H1 (cell line): ENCODE measurements around the gene TNIK. TPM values are rescaled to one million over a fixed set of nuclear protein-coding genes. Genes with fewer than 3 reads are reported as not detected.

Experiments used
- CTCF ChIA-PET: fragments of 300-600 bp; sonication (Branson Sonifier 250); formaldehyde crosslinking; loops from one replicate; lab custom pipeline; 2021; ENCODE audit not compliant: partially characterized antibody; lab: Charles Lee
- POLR2A ChIA-PET: fragments of 300-600 bp; sonication (Branson Sonifier 250); formaldehyde crosslinking; loops from one replicate; lab custom pipeline; 2021; ENCODE audit warnings: inconsistent platforms; ENCODE audit not compliant: partially characterized antibody; lab: Charles Lee
- DNase-seq, 2 experiments: peaks; one replicate each; pipeline versions ENCODE4 v3.0.0 to v3.0.0-alpha.2; 2010 to 2022; ENCODE audit warnings: low spot score in 2 of 2, low read depth in 1 of 2, mixed read lengths in 1 of 2
- FAIRE-seq: peaks from 2 replicates; lab custom pipeline; 2011; peaks lifted over from hg19 to GRCh38; lab: Jason Lieb, UNC
- H2AFZ ChIP-seq: 2 replicates; pipeline ENCODE4 v1.8.1; 2012; ENCODE audit warnings: low read length, inconsistent platforms
- H2AK5ac ChIP-seq: 2 replicates; pipeline ENCODE4 v1.6.1; 2013; ENCODE audit warnings: low read depth, low read length
- H2BK120ac ChIP-seq: replicated peaks from 2 replicates; pipeline ENCODE3; 2013; ENCODE audit warnings: low read depth, low read length, inconsistent platforms
- H2BK12ac ChIP-seq: 2 replicates; pipeline ENCODE4 v1.6.1; 2013; ENCODE audit warnings: low read depth, low read length
- H2BK15ac ChIP-seq: 2 replicates; pipeline ENCODE4 v1.6.1; 2013; ENCODE audit warnings: low read length
- H2BK20ac ChIP-seq: 2 replicates; pipeline ENCODE4 v1.6.1; 2013; ENCODE audit warnings: low read length
- H2BK5ac ChIP-seq: 2 replicates; pipeline ENCODE4 v1.6.1; 2013; ENCODE audit warnings: low read depth, low read length
- H3K14ac ChIP-seq: 2 replicates; pipeline ENCODE4 v1.6.1; 2013; ENCODE audit warnings: inconsistent platforms; ENCODE audit not compliant: insufficient read length
- H3K18ac ChIP-seq: 2 replicates; pipeline ENCODE4 v1.6.1; 2013; ENCODE audit warnings: low read length; ENCODE audit errors: extremely low read depth
- H3K23ac ChIP-seq: 2 replicates; pipeline ENCODE4 v1.6.1; 2013; ENCODE audit warnings: inconsistent platforms; ENCODE audit not compliant: insufficient read length
- H3K23me2 ChIP-seq: 2 replicates; pipeline ENCODE4 v1.6.1; 2013; ENCODE audit warnings: low read depth, low read length
- H3K27ac ChIP-seq: 2 replicates; pipeline ENCODE4 v1.6.1; 2011; ENCODE audit warnings: low read depth, low read length, inconsistent platforms
- H3K27me3 ChIP-seq, 4 experiments: replicated peaks in 1 of 4; 1 replicate in 1 of 4; 2 replicates in 3 of 4; pipeline versions ENCODE4 v1.6.1 to v1.8.1; 2011 to 2013; ENCODE audit warnings: low read length in 3 of 4, mild to moderate bottlenecking in 3 of 4, inconsistent platforms in 2 of 4, mixed read lengths in 2 of 4, moderate library complexity in 1 of 4; ENCODE audit not compliant: control insufficient read depth in 3 of 4, insufficient read depth in 3 of 4; ENCODE audit errors: extremely low read depth in 1 of 4
- H3K36me3 ChIP-seq, 4 experiments: 2 replicates each; pipeline versions ENCODE4 v1.6.1 to v1.8.1; 2011 to 2013; ENCODE audit warnings: mild to moderate bottlenecking in 4 of 4, low read length in 3 of 4, moderate library complexity in 2 of 4, control low read depth in 1 of 4, inconsistent platforms in 1 of 4; ENCODE audit not compliant: insufficient read depth in 4 of 4, control insufficient read depth in 2 of 4
- H3K4ac ChIP-seq: replicated peaks from 2 replicates; pipeline ENCODE3; 2013; ENCODE audit warnings: low read length, low read depth, mixed read lengths, inconsistent platforms; ENCODE audit not compliant: insufficient read length
- H3K4me1 ChIP-seq, 4 experiments: replicated peaks in 1 of 4; 1 replicate in 1 of 4; 2 replicates in 3 of 4; pipeline versions ENCODE4 v1.6.1 to v1.8.1; 2011 to 2013; ENCODE audit warnings: low read length in 3 of 4, inconsistent platforms in 2 of 4, mixed read lengths in 1 of 4; ENCODE audit not compliant: insufficient read depth in 4 of 4, control insufficient read depth in 3 of 4
- H3K4me2 ChIP-seq, 2 experiments: 2 replicates each; pipeline versions ENCODE4 v1.6.1 to v1.8.1; 2011 to 2013; ENCODE audit warnings: low read depth in 2 of 2, low read length in 2 of 2, control low read depth in 1 of 2, inconsistent platforms in 1 of 2, mild to moderate bottlenecking in 1 of 2; ENCODE audit not compliant: insufficient read depth in 1 of 2
- H3K4me3 ChIP-seq, 4 experiments: fragments of 200-600, 300-600 bp in 1 of 4; sonication (generic), shearing (Covaris generic), sonication (Bioruptor Twin) in 1 of 4; 2 replicates each; pipeline versions ENCODE4 v1.5.1 to v1.8.1; 2011 to 2016; ENCODE audit warnings: low read length in 4 of 4, low read depth in 3 of 4, control low read depth in 2 of 4, inconsistent platforms in 2 of 4, mild to moderate bottlenecking in 2 of 4, mixed read lengths in 1 of 4, moderate library complexity in 1 of 4; ENCODE audit not compliant: insufficient read depth in 2 of 4; ENCODE audit errors: extremely low read depth in 1 of 4
- H3K56ac ChIP-seq: replicated peaks from 2 replicates; pipeline ENCODE3; 2013; ENCODE audit warnings: low read depth, mild to moderate bottlenecking, mixed read lengths, low read length, inconsistent platforms; ENCODE audit not compliant: insufficient read length
- H3K79me1 ChIP-seq: 2 replicates; pipeline ENCODE4 v1.6.1; 2013; ENCODE audit warnings: low read depth, low read length, control low read depth
- H3K79me2 ChIP-seq, 2 experiments: 2 replicates each; pipeline versions ENCODE4 v1.6.1 to v1.8.1; 2012 to 2013; ENCODE audit warnings: low read length in 2 of 2, mild to moderate bottlenecking in 2 of 2, inconsistent platforms in 1 of 2; ENCODE audit not compliant: insufficient read depth in 2 of 2, control insufficient read depth in 1 of 2
- H3K9ac ChIP-seq, 4 experiments: replicated peaks in 1 of 4; 1 replicate in 1 of 4; 2 replicates in 3 of 4; pipeline versions ENCODE4 v1.6.1 to v1.8.1; 2011 to 2013; ENCODE audit warnings: low read depth in 3 of 4, low read length in 3 of 4, control low read depth in 2 of 4, mild to moderate bottlenecking in 2 of 4, moderate library complexity in 2 of 4, inconsistent platforms in 1 of 4; ENCODE audit errors: extremely low read depth in 1 of 4
- H3K9me3 ChIP-seq, 2 experiments: 2 replicates each; pipeline versions ENCODE4 v1.6.1 to v1.8.1; 2012 to 2013; ENCODE audit warnings: mild to moderate bottlenecking in 2 of 2, moderate library complexity in 2 of 2, control low read depth in 1 of 2, inconsistent platforms in 1 of 2, low read depth in 1 of 2, low read length in 1 of 2, mixed read lengths in 1 of 2; ENCODE audit not compliant: insufficient read depth in 2 of 2
- H4K20me1 ChIP-seq, 2 experiments: replicated peaks in 1 of 2; 2 replicates each; pipeline versions ENCODE3 to v1.8.1; 2011 to 2013; ENCODE audit warnings: inconsistent platforms in 2 of 2, low read length in 2 of 2, mild to moderate bottlenecking in 1 of 2; ENCODE audit not compliant: insufficient read depth in 2 of 2, control insufficient read depth in 1 of 2
- H4K5ac ChIP-seq: 2 replicates; pipeline ENCODE4 v1.6.1; 2013; ENCODE audit warnings: low read length, low read depth, mixed read lengths, inconsistent platforms; ENCODE audit not compliant: insufficient read length
- H4K8ac ChIP-seq: 2 replicates; pipeline ENCODE4 v1.8.0; 2013; ENCODE audit warnings: mild to moderate bottlenecking, moderate library complexity, low read length, inconsistent platforms; ENCODE audit not compliant: insufficient read depth; ENCODE audit errors: extremely low read depth
- H4K91ac ChIP-seq: replicated peaks from 2 replicates; pipeline ENCODE3; 2013; ENCODE audit warnings: low read length, mixed read lengths, inconsistent platforms; ENCODE audit not compliant: insufficient read length
- ATF3 ChIP-seq: IDR thresholded peaks from 2 replicates; pipeline ENCODE4 v1.6.1; 2011; ENCODE audit warnings: low read depth, mild to moderate bottlenecking, low read length; ENCODE audit not compliant: insufficient read depth
- BACH1 ChIP-seq: IDR thresholded peaks from 2 replicates; pipeline ENCODE4 v1.6.1; 2012; ENCODE audit warnings: low read length, improper control_type of control experiment
- CREB1 ChIP-seq: IDR thresholded peaks from 2 replicates; pipeline ENCODE4 v1.6.1; 2012; ENCODE audit warnings: inconsistent platforms
- CTCF ChIP-seq, 3 experiments: IDR thresholded peaks; 1 replicate in 2 of 3; 2 replicates in 1 of 3; pipeline versions ENCODE4 v1.5.1 to v1.6.1; 2011; ENCODE audit warnings: low read length in 3 of 3, mild to moderate bottlenecking in 3 of 3, inconsistent platforms in 2 of 3, low read depth in 1 of 3, moderate library complexity in 1 of 3; ENCODE audit not compliant: insufficient read depth in 1 of 3; ENCODE audit errors: control extremely low read depth in 1 of 3
- E2F6 ChIP-seq: IDR thresholded peaks from 2 replicates; pipeline ENCODE4 v1.6.1; 2012; ENCODE audit warnings: inconsistent platforms
- RXRA ChIP-seq: IDR thresholded peaks from 2 replicates; pipeline ENCODE4 v1.6.1; 2011; ENCODE audit warnings: low read depth, mild to moderate bottlenecking, low read length, moderate library complexity; ENCODE audit not compliant: insufficient read depth
- SP2 ChIP-seq: IDR thresholded peaks from 2 replicates; pipeline ENCODE4 v1.6.1; 2012; ENCODE audit warnings: mild to moderate bottlenecking, low read length, inconsistent platforms
- USF2 ChIP-seq: IDR thresholded peaks from 2 replicates; pipeline ENCODE4 v1.6.1; 2011; ENCODE audit warnings: low read length, improper control_type of control experiment
- YY1 ChIP-seq: IDR thresholded peaks from 2 replicates; pipeline ENCODE4 v1.6.1; 2011; ENCODE audit warnings: low read depth, mild to moderate bottlenecking, low read length
- WGBS, 2 experiments: shearing (Covaris generic) in 1 of 2; methylation state at CpG; one replicate each; pipeline versions ENCODE4 v1.1.6 to v1.1.7; 2013 to 2015; ENCODE audit warnings: low lambda C conversion rate in 2 of 2, mixed read lengths in 2 of 2, inconsistent platforms in 1 of 2, low coverage in 1 of 2, missing lambda C conversion rate in 1 of 2; ENCODE audit not compliant: insufficient replicate concordance in 2 of 2, insufficient coverage in 1 of 2, insufficient read length in 1 of 2; ENCODE audit errors: extremely low coverage in 1 of 2, missing lambda C conversion rate in 1 of 2; 5-methylcytosine and 5-hydroxymethylcytosine counted together
- polyA plus RNA-seq, 7 experiments: library from polyadenylated mRNA; depleted of rRNA in 3 of 7; stranded (reverse) in 5 of 7; unstranded in 2 of 7; fragments of >200 nt in 5 of 7; fragments of 200-250 nt in 2 of 7; gene quantifications; 1 replicate in 5 of 7; 2 replicates in 1 of 7; 4 replicates in 1 of 7; pipeline versions ENCODE4 v1.2.1 to v1.2.3, GENCODE V29; 2011 to 2013; ENCODE audit warnings: missing spikeins in 2 of 7, mixed read lengths in 2 of 7
- total RNA-seq: library from RNA; stranded (reverse); fragmentation: NEBNext Ultra II Directional; extraction: Animal tissue kit (Norgen Biotek cat#: 25700); gene quantifications from 2 replicates; pipeline ENCODE4 v1.2.1, GENCODE V29; 2021

The TNIK gene
- total and polyA plus RNA-seq, 2 of the 8 experiments (the other 6 are each of a cell fraction or from before 2014, with no cell fraction given), result 7.4 to 42.0 TPM

GRCh38 chr3:171506743-171507319 is 46.6 kb upstream of the TNIK start:
- H3K36me3 ChIP-seq, result no peaks in the 10 kb centered on the region
- no peak overlapping the region for H2BK12ac ChIP-seq
- CTCF ChIA-PET, result no interaction called here
- H2BK120ac ChIP-seq, result no peak overlapping the region
- H4K5ac ChIP-seq, result no peak overlapping the region
- no peak for FAIRE-seq
- H3K27me3 ChIP-seq, result no peaks in the 10 kb centered on the region
- H2BK15ac ChIP-seq, result no peak overlapping the region
- H4K20me1 ChIP-seq, result no peaks in the 10 kb centered on the region
- no peaks in the 10 kb centered on the region for H3K4me1 ChIP-seq
- no peaks in the 10 kb centered on the region for H3K79me1 ChIP-seq
- H4K91ac ChIP-seq, result no peak overlapping the region
- H3K23me2 ChIP-seq, result no peaks in the 10 kb centered on the region
- POLR2A ChIA-PET, result no interaction called here
- H3K9ac ChIP-seq, result no peak overlapping the region
- no peak overlapping the region for H3K14ac ChIP-seq
- H3K9me3 ChIP-seq, result no peaks in the 10 kb centered on the region
- no peak overlapping the region for H3K23ac ChIP-seq
- H3K18ac ChIP-seq, result no peak overlapping the region
- no peak overlapping the region for H3K27ac ChIP-seq
- H3K4me3 ChIP-seq, result no peak overlapping the region
- no peak overlapping the region for H3K4me2 ChIP-seq
- no peak overlapping the region for H3K4ac ChIP-seq
- H4K8ac ChIP-seq, result no peak overlapping the region
- WGBS, 2 experiments, result 91% methylated on average over 5 of the region's 5 CpGs; no CpG with 5 or more reads in 1 of the 2 experiments
- H3K79me2 ChIP-seq, result no peaks in the 10 kb centered on the region
- H3K56ac ChIP-seq, result no peak overlapping the region
- H2BK20ac ChIP-seq, result no peak overlapping the region
- DNase-seq, result no peak
- H2AFZ ChIP-seq, result no peak overlapping the region
- H2AK5ac ChIP-seq, result no peak overlapping the region
- no peak overlapping the region for H2BK5ac ChIP-seq
- no peak for TF ChIP-seq BACH1
- no peak for TF ChIP-seq SP2
- TF ChIP-seq ATF3, result no peak
- no peak for TF ChIP-seq USF2
- TF ChIP-seq CREB1, result no peak
- TF ChIP-seq CTCF (IDR thresholded peaks at IDR 0.05; ENCODE audit: control extremely low read depth in 1 of 3, insufficient read depth in 1 of 3, low read depth in 1 of 3, low read length in 3 of 3), result no peak
- no peak for TF ChIP-seq YY1
- no peak for TF ChIP-seq RXRA
- TF ChIP-seq E2F6, result no peak
